Upper lobe of right lung (tissue), 1 donor: ENCODE results near the gene CGB5. TPM values are rescaled to one million over a fixed set of nuclear protein-coding genes. Genes with fewer than 3 reads are reported as not detected.
A peak's percentile ranks its signal among the peaks of the same experiment; 100 is the strongest.
"Not testable (repeated sequence)": the region's sequence is repeated elsewhere in the genome, so short reads cannot be mapped to it uniquely, and the experiment has no call there.

ENCODE experiments used
- ATAC-seq: fragments of 200-7000 bp; cut with Tn5 transposase; one replicate; pipeline ENCODE4 v1.9.1; 2020; ENCODE audit warnings: mild to moderate bottlenecking, moderate library complexity
- DNase-seq: peaks from one replicate; pipeline ENCODE4 v3.0.0-alpha.2; 2020
- H3K27ac ChIP-seq: fragments of 200-600 bp; one replicate; pipeline ENCODE4 v1.8.0; 2022
- H3K27me3 ChIP-seq: fragments of 200-600 bp; one replicate; pipeline ENCODE4 v1.8.0; 2022; ENCODE audit warnings: mild to moderate bottlenecking
- H3K36me3 ChIP-seq: fragments of 200-600 bp; one replicate; pipeline ENCODE4 v1.8.0; 2022
- H3K4me1 ChIP-seq: fragments of 200-600 bp; one replicate; pipeline ENCODE4 v1.8.0; 2022
- H3K4me3 ChIP-seq: fragments of 200-600 bp; one replicate; pipeline ENCODE4 v1.8.0; 2022; ENCODE audit warnings: mild to moderate bottlenecking
- H3K9me3 ChIP-seq: fragments of 200-600 bp; one replicate; pipeline ENCODE4 v1.8.0; 2022
- intact Hi-C: fragments of 100-400 bp; cut with DNase I; formaldehyde crosslinking; loops from one replicate; pipeline ENCODE4 v1.11.0; 2022
- long read RNA-seq: library from polyadenylated mRNA; unstranded; transcript quantifications from one replicate; pipeline ENCODE4 v2.0.0, GENCODE V29; 2021
- total RNA-seq: library from RNA; stranded (reverse); fragmentation: NEBNext Ultra II Directional; extraction: Animal tissue kit (Norgen Biotek cat#: 25700); gene quantifications from one replicate; pipeline ENCODE4 v1.2.1, GENCODE V29; 2021
- TF ChIP-seq, protein P1 (sequence below): fragments of 200-600 bp; IDR thresholded peaks from one replicate; pipeline ENCODE4 v1.8.0; 2022; ENCODE audit warnings: antibody characterized with exemption
- donor health status: DM: no; HTN: yes; CAD: no; lungs with severe emphysema.

The CGB5 gene
- total RNA-seq, result not detected
- long read RNA-seq, result 0 reads

GRCh38 chr19:49043548-49043947, at the start of gene CGB5:
CGB5 (plus strand) TSS chr19:49043848; CDS start chr19:49044210, 362 bp downstream.
- DNase-seq, H3K27ac ChIP-seq, ATAC-seq, H3K4me1 ChIP-seq, intact Hi-C loops, H3K27me3 ChIP-seq, H3K36me3 ChIP-seq, H3K9me3 ChIP-seq, H3K4me3 ChIP-seq: not testable (repeated sequence)

DNA sequence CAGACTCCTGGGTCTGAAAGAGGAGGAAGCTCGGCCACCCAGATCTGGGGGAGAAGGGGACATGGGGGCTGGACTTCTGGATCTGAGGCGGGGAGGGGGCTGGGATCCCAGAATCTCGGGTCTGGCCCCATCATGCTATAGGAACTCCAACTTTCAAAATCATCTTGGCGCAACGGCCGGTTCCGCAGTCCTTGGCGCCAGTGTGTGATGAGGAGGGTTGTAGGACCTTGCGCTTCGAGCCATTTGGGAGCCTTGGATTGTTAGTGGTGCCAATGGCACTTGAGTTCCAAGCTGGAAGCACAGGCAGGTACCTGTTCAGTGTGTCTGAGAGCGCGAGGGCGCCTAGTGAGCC, 49.6 kb upstream of the CGB5 start:
- Histone ChIP-seq H3K27ac (peak overlapping the region; percentile 95), H3K36me3 (peaks cover 3% of the 10 kb centered on the region), H3K9me3 (no peaks in the 10 kb centered on the region), H3K27me3 (no peaks in the 10 kb centered on the region), H3K4me3 (peak overlapping the region; percentile 80), H3K4me1 (peaks cover 20% of the 10 kb centered on the region)
- no peak for DNase-seq
- TF ChIP-seq, protein P1, sequence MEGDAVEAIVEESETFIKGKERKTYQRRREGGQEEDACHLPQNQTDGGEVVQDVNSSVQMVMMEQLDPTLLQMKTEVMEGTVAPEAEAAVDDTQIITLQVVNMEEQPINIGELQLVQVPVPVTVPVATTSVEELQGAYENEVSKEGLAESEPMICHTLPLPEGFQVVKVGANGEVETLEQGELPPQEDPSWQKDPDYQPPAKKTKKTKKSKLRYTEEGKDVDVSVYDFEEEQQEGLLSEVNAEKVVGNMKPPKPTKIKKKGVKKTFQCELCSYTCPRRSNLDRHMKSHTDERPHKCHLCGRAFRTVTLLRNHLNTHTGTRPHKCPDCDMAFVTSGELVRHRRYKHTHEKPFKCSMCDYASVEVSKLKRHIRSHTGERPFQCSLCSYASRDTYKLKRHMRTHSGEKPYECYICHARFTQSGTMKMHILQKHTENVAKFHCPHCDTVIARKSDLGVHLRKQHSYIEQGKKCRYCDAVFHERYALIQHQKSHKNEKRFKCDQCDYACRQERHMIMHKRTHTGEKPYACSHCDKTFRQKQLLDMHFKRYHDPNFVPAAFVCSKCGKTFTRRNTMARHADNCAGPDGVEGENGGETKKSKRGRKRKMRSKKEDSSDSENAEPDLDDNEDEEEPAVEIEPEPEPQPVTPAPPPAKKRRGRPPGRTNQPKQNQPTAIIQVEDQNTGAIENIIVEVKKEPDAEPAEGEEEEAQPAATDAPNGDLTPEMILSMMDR, result no peak
- ATAC-seq, result no peak
- intact Hi-C loops, result no loop called here

- TF ChIP-seq, protein P1, result peak; percentile 48
- no peak for ATAC-seq
- no peaks in the 10 kb centered on the region for H3K9me3 ChIP-seq
- intact Hi-C loops, result no loop called here
- peaks cover 8% of the 10 kb centered on the region for H3K4me1 ChIP-seq
- no peak overlapping the region for H3K27ac ChIP-seq
- no peak for DNase-seq
- peaks cover 7% of the 10 kb centered on the region for H3K36me3 ChIP-seq
- H3K27me3 ChIP-seq, result no peaks in the 10 kb centered on the region
- no peak overlapping the region for H3K4me3 ChIP-seq
Measured at GRCh38 chr19:48997972-48998371, 45.7 kb upstream of the CGB5 start.

GRCh38 chr19:48999481-49000325, 43.9 kb upstream of the CGB5 start:
- DNase-seq, result no peak
- intact Hi-C loops, result no loop called here
- peaks cover 1% of the 10 kb centered on the region for H3K4me1 ChIP-seq
- no peaks in the 10 kb centered on the region for H3K27me3 ChIP-seq
- H3K4me3 ChIP-seq, result no peak overlapping the region
- peaks cover 22% of the 10 kb centered on the region for H3K36me3 ChIP-seq
- TF ChIP-seq, protein P1, result peak; percentile 54
- no peak overlapping the region for H3K27ac ChIP-seq
- ATAC-seq, result peak; percentile 83
- no peaks in the 10 kb centered on the region for H3K9me3 ChIP-seq

GRCh38 chr19:49004133-49004532, 39.5 kb upstream of the CGB5 start:
- ATAC-seq (no peak), DNase-seq (no peak)
- Histone ChIP-seq H3K36me3 (peaks cover 57% of the 10 kb centered on the region), H3K4me1 (no peaks in the 10 kb centered on the region), H3K9me3 (no peaks in the 10 kb centered on the region), H3K27me3 (no peaks in the 10 kb centered on the region), H3K4me3 (no peak overlapping the region), H3K27ac (no peak overlapping the region)
- intact Hi-C loops, result no loop called here
- TF ChIP-seq, protein P1, result no peak

DNA sequence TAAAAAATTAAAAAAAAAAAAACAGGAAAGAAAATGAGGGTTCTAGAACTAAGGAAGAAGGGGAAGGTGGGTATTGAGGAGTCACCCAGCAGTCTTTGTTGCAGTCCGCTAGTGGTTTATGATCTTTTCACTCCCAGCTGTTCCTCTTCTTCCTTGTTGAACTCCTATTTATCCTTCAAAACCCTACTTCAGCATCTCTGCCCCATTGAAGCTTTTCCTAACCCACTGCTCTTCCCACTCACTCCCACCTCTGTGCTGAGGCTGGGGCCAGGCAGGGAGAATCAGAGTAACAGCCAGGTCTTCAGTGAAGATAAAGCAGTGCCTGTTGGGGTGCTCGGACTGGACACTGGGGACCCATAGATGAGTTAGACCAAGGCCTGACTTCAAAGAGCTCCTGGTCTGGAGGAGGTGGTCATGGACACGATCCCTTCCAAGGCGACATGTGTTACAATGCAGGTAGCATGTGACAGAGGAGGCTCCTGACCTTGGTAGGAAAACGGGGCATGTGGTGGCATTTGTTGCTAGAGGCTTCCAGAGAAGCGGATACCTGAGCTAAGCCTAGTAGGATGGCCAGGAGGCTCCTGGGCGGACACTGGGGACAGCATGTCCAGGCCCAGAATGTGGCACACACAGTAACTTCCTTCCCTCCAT, 38.6 kb upstream of the CGB5 start:
- intact Hi-C loops, result no loop called here
- H3K9me3 ChIP-seq, result no peaks in the 10 kb centered on the region
- TF ChIP-seq, protein P1, result no peak
- H3K4me1 ChIP-seq, result no peaks in the 10 kb centered on the region
- no peak overlapping the region for H3K4me3 ChIP-seq
- no peak for DNase-seq
- H3K27ac ChIP-seq, result no peak overlapping the region
- H3K27me3 ChIP-seq, result no peaks in the 10 kb centered on the region
- ATAC-seq, result no peak
- peaks cover 66% of the 10 kb centered on the region for H3K36me3 ChIP-seq
